Activated CD8-positive, alpha-beta memory T cell treated with anti-CD3 and anti-CD28 coated beads for 36 hours (primary cell): ENCODE data around the gene WRAP53. TPM values are rescaled to one million over a fixed set of nuclear protein-coding genes. Genes with fewer than 3 reads are reported as not detected.
"Not testable (repeated sequence)": the region's sequence is repeated elsewhere in the genome, so short reads cannot be mapped to it uniquely, and the experiment has no call there.

Source experiments
- CTCF ChIA-PET: fragments of 350-600 bp; sonication (Branson Sonifier 250); formaldehyde crosslinking; loops from one replicate; lab custom pipeline; 2021; ENCODE audit warnings: antibody characterized with exemption; lab: Charles Lee
- POLR2A ChIA-PET: fragments of 350-600 bp; sonication (Branson Sonifier 250); formaldehyde crosslinking; loops from one replicate; lab custom pipeline; 2021; ENCODE audit warnings: antibody characterized with exemption; lab: Charles Lee
- total RNA-seq, 2 experiments: library from RNA; stranded (reverse); gene quantifications; one replicate each; pipeline ENCODE4 v1.2.3, GENCODE V29; 2021

Gene WRAP53
- total RNA-seq: 10 to 100 TPM; 32.9 to 33.1 TPM

DNA sequence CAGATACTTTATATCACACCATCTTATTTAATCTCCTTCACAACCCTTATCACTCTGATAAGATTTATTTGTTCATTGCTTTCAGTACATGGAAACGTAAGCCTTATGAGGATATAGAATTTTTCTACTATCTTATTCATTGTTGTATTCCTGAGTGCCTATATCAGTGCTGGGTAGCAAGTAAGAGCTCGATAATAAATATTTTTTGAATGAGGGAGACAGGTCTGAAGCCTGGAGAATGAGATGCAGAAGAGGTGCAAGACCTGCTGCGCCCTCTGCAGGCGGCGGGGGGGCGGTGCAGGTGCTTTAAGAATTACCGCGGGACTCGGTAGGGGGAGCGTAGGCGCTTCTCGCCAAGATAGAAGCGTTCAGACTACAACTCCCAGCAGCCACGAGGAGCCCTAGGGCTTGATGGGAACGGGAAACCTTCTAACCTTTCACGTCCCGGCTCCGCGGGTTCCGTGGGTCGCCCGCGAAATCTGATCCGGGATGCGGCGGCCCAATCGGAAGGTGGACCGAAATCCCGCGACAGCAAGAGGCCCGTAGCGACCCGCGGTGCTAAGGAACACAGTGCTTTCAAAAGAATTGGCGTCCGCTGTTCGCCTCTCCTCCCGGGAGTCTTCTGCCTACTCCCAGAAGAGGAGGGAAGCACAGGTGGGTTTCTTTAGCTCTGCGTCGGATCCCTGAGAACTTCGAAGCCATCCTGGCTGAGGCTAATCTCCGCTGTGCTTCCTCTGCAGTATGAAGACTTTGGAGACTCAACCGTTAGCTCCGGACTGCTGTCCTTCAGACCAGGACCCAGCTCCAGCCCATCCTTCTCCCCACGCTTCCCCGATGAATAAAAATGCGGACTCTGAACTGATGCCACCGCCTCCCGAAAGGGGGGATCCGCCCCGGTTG lies at the start of gene WRAP53:
Gene WRAP53 (plus strand): TSS at position 570 of the 900 bp plus-strand sequence. CDS start 172 bp downstream, at position 742.
- ChIA-PET CTCF (interaction anchor here (0.6 to 3.5 kb wide), 25 partner anchors 12 to 431 kb away, joined by 3 to 21 read pairs (median 4); partner anchors contain the start of genes CD68, CNTROB, FXR2 and MPDU1), POLR2A (interaction anchor here (0.7 to 4.3 kb wide), 15 partner anchors 15 to 485 kb away, joined by 3 to 41 read pairs (median 8); partner anchors contain the start of genes CD68, FXR2, MPDU1 and POLR2A)

DNA sequence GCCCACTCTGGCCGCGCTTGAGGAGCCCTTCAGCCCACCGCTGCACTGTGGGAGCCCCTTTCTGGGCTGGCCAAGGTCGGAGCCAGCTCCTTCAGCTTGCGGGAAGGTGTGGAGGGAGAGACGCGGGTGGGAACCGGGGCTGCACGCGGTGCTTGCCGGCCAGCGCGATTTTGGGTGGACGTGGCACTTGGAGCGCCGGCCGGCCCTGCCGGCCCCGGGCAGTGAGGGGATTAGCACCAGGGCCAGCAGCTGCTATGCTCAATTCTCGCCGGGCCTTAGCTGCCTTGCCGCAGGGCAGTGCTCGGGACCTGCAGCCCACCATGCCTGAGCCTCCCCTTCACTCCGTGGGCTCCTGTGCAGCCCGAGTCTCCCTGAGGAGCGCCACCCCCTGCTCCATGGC lies 47.5 kb upstream of the WRAP53 start:
- ChIA-PET CTCF (no interaction called here), POLR2A (no interaction called here)

DNA sequence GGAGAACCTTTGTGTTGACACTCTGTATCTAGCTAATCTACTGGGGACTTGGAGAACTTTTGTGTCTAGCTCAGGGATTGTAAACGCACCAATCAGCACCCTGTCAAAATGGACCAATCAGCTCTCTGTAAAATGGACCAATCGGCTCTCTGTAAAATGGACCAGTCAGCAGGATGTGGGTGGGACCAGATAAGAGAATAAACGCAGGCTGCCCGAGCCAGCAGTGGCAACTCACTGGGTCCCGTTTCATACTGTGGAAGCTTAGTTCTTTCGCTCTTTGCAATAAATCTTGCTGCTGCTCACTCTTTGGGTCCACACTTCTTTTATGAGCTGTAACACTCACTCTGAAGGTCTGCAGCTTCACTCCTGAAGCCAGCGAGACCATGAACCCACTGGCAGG lies 46.6 kb upstream of the WRAP53 start:
- POLR2A ChIA-PET: interaction anchor here (0.6 kb wide), 1 partner anchor 156 kb away, joined by 4 read pairs; no protein-coding TSS in a partner anchor
- CTCF ChIA-PET: not testable (repeated sequence)

GRCh38 chr17:7644775-7645174 lies 43.5 kb upstream of the WRAP53 start:
- POLR2A ChIA-PET: no interaction called here

GRCh38 chr17:7646457-7646856 lies 41.8 kb upstream of the WRAP53 start:
- CTCF ChIA-PET: interaction anchor here (1.2 kb wide), 1 partner anchor 41 kb away, joined by 3 read pairs; the partner anchor contains the start of genes TP53 and WRAP53

More at GRCh38 chr17:7644775-7645174, 43.5 kb upstream of the WRAP53 start:
- CTCF ChIA-PET: no interaction called here

DNA sequence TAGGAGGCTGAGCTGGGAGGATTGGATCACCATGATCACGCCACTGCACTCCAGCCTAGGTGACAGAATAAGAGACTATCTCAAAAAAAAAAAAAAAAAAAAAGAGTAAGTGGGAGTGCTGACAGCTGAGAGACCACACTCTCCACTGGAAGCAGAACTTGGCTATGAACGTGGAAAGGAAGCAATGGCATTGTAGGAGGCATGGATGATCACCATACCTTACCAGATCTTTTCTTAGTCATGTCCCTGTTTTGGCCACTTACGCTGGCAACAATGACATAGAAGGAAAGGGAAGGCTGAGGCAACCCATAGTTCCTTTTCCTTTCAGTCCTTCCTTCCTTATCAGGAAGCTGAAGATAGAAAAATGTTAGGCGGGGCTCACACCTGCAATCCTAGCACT lies 41.3 kb upstream of the WRAP53 start:
- CTCF ChIA-PET: interaction anchor here (1.2 kb wide), 1 partner anchor 41 kb away, joined by 3 read pairs; the partner anchor contains the start of genes TP53 and WRAP53
- POLR2A ChIA-PET: no interaction called here

More at GRCh38 chr17:7646457-7646856, 41.8 kb upstream of the WRAP53 start:
- POLR2A ChIA-PET: no interaction called here

DNA sequence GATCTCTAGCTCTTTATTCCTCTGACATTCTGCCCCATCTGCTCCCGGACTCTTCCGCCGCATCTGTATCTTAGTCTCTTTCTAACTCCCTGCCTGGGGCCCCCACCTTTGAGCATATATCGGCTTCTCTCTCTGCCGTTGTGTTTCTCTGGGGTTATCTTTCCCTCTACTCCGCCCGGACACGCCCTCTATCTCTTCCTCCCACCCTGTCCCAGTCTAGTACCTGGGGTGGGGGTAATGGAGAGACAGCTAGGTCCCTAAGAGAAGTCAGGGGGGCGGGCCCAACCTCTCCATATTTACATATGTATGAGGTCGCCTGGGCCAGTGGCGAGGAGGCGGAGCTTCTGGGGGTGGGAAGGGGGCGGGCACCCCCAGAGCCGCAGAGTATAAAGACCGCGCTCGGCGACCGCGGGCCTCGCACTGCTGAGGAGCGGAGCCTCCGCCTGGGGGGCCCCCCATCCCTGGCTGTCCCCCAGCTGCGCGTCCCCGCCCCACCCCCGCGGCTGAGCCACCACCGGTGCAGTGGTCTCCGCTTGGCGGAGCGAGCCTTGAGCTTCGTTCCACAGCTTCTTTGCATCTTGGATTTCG lies 37.7 kb upstream of the WRAP53 start, which contains the start of gene ATP1B2:
Gene ATP1B2 (plus strand): TSS at position 418 of the 588 bp plus-strand sequence. CDS start 593 bp downstream, outside the sequence.
- POLR2A ChIA-PET: interaction anchor here (0.6 to 1.5 kb wide), 3 partner anchors 8 to 39 kb away, joined by 3 to 8 read pairs (median 3); no protein-coding TSS in a partner anchor
- CTCF ChIA-PET: interaction anchor here (0.9 to 1.3 kb wide), 2 partner anchors 23 to 61 kb away, joined by 3 to 6 read pairs; no protein-coding TSS in a partner anchor

DNA sequence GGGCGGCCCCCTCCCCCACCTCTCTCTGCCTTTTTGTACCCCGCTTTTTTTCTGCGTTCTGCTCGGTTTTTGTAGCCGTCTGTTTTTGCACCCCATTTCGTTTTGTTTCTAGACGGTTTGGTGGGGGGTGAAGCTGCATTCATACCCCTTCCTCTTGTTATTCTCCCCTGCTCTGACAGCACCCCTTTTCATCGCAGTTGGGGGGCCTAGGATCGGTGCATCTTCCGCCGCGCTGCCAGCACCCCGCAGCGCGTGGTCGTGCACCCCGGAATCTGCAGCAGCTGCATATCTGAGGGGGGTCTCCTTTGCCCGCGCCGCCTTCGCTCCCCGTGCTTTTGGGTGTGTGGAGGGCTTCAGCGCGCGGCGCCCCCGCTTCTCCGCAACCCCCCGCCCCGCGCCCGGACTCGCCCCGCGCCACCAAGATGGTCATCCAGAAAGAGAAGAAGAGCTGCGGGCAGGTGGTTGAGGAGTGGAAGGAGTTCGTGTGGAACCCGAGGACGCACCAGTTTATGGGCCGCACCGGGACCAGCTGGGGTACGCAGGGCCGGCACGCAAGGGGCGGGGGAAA lies 37.1 kb upstream of the WRAP53 start:
- ChIA-PET POLR2A (interaction anchor here (0.6 to 1.5 kb wide), 2 partner anchors 35 to 36 kb away, joined by 3 to 8 read pairs; partner anchors contain the start of gene FXR2), CTCF (interaction anchor here (0.9 to 1.3 kb wide), 2 partner anchors 22 to 62 kb away, joined by 3 to 6 read pairs; no protein-coding TSS in a partner anchor)

DNA sequence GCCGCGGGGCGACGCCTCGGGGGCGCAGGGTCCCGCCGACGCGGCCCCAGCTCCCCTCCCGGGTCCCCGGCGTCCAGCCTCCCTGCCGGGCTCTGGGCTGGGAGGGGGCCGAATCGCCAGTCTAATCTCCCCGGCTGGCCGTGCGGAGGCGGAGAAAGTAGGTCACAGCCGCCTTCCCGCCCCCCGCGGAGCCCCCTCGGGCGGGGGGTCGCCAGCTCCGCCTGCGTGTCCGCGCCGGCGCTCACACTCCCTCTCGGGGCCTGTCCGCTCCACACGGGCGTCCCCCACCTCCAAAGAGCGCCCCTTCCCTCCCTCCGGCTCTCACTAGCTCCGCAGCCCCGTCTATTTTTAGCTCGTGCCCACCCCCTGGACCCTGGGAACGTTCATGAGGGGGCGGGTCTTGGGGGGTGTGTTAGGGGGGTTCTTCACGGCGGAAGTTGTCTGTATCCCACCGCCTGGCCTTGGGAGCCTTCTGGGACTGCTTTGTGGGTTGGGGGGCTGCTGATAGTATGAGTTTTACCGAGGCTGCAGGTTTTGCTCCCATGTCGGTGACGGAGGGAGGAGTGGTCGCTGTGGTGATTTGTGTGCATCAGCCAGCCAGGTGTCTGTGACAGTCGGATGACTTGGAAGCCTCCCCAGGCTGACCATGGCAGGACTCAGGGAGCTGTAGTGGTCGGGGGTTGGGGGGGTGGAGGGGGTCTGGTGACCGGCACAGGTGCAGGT lies 36.5 kb upstream of the WRAP53 start:
- CTCF ChIA-PET: interaction anchor here (1.3 kb wide), 1 partner anchor 21 kb away, joined by 6 read pairs; no protein-coding TSS in a partner anchor
- POLR2A ChIA-PET: interaction anchor here (0.5 to 1.5 kb wide), 3 partner anchors 34 to 205 kb away, joined by 3 to 8 read pairs (median 3); partner anchors contain the start of genes FXR2 and NAA38

DNA sequence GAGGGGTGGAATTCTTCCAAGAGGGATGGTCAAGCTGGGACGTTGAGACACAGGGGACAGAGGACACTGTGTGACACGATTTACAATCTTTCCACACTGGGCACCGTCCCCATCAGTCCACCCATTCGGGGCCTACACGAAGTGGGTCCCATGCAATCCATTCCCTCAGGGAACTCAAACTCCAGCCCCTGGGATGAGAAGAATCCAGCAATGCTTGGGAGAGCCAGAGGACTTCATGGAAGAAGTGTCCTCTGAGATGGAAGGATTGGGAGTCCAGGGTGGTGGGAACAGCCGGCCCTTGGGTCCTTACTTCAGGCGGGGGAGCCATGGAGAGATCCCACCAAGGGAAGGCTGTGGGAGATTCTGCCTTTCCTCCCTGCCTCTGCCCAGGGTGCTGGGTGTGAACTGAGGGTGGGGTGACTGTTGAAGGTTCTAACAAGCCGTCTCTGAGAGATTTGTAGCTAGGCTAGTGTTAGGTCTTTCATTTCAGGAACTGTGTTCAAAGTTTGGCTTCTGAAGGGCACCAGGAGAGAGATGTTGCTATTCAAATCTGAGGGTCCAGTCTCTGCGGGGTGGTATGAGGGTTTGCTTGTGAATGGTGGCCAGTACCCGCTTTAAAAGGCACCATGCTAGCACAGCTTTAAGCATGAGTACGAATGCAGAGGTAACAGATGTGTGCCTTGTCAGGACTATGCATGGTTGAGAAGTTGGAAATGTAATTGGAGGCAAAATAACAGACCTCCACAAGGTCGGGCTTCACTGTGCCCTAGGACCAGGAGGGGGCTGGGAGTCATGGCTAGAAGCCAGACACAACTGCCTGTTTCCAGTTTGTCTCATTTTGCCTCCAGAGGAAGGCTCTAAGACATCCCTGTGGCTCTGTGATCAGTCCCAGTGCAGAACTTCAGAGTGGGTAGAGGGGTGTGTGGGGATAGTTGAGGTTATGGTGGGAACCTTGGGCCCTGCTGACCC lies 35.6 kb upstream of the WRAP53 start:
- CTCF ChIA-PET: interaction anchor here (1.4 kb wide), 1 partner anchor 20 kb away, joined by 3 read pairs; no protein-coding TSS in a partner anchor
- POLR2A ChIA-PET: interaction anchor here (0.5 kb wide), 1 partner anchor 205 kb away, joined by 3 read pairs; the partner anchor contains the start of gene NAA38

- POLR2A ChIA-PET: no interaction called here
- CTCF ChIA-PET: no interaction called here
These were observed 33.3 kb upstream of the WRAP53 start for GRCh38 chr17:7654832-7655540.

DNA sequence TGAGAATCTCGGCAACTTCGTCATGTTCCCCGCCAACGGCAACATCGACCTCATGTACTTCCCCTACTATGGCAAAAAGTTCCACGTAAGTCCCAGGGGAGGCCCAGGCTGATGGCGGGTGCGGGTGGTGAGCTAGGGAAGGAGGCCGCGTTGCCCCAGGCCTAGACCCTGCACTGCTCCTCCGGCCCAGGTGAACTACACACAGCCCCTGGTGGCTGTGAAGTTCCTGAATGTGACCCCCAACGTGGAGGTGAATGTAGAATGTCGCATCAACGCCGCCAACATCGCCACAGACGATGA lies 32.8 kb upstream of the WRAP53 start:
- CTCF ChIA-PET: no interaction called here
- POLR2A ChIA-PET: interaction anchor here (1.1 kb wide), 1 partner anchor 31 kb away, joined by 3 read pairs; no protein-coding TSS in a partner anchor

DNA sequence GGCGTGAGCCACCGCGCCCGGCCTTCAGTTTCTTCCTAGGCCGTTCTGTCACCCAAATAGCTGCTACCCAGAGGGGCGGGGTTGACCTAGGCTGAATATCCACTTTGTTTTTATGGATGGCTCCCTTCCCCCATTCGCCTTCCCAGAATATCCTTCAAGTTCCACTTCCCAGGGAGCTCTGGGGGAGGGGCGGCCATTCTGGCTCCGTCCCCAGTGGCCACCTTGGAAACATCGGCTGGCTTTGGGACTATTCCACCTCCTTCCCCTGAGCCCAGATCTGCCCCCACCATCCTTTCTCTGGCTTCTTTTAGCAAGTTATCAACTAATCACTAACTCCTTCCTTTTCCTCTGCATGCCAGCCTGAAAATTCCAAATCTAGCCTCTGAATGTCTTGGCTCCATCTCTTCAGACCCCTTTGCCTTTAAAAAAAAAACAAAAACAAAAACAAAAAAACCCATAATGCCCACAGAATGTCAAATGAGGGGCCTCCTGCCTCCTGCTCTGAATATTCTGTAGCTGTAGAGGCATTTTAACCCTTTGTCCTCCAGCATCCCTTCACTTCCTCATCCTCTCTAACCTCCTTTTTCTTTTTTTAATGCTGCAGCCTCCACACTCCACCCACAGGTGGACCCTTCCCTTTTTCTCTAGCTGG lies 31.2 kb upstream of the WRAP53 start:
- CTCF ChIA-PET: interaction anchor here (1.0 to 1.1 kb wide), 2 partner anchors 16 to 42 kb away, joined by 3 to 4 read pairs; no protein-coding TSS in a partner anchor
- POLR2A ChIA-PET: interaction anchor here (0.6 to 0.8 kb wide), 2 partner anchors 14 to 427 kb away, joined by 3 read pairs; no protein-coding TSS in a partner anchor

DNA sequence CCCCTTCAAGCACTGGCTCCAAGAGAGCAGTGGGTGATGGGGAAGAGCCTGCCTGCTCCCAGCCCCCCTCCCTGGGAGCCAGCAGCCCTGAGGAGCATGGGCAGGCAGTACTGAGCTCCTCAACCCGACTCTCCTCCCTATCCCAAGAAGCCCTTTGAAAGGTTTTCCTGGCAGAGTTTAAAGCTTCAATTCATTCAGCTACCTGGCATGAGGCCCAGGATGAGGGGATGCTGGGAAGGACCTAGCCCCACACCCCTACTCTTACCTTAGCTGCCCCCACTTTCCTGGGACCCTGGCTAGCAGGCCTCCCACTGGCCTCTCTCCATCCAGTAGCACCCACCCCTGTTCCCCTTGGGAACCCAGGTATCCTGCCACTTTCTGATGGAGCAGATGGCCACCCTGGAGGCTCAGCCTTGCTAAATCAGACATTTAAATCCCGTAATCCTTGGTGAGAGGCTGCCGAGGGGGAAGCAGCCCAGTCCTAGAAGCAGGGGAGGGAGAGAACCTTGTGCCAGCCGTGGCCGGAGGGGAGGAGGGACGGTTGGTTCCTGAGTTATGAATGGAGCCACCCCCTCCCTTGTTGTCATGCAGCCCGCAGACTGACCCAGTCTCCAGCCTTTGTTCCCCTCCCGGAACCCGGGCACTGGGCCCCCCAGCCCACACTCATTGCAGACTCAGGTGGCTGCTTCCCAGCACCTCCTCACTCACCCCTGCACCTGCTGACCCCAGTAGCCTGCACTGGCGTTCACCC lies 20.4 kb upstream of the WRAP53 start:
- CTCF ChIA-PET: interaction anchor here (1.4 kb wide), 1 partner anchor 78 kb away, joined by 3 read pairs; the partner anchor contains the start of gene SOX15

DNA sequence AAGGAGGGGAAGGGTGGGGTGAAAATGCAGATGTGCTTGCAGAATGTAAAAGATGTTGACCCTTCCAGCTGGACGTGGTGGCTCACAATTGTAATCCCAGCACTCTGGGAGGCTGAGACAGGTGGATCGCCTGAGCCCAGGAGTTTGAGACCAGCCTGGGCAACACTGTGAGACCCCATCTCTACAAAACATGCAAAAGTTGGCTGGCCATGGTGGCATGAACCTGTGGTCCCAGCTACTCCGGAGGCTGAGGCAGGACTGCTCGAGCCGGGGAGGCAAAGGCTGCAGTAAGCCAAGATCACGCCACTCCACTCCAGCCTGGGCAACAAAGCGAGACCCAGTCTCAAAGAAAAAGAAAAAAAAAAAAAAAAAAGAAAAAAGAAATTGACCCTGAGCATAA lies 19.8 kb upstream of the WRAP53 start:
- POLR2A ChIA-PET: interaction anchor here (0.7 kb wide), 1 partner anchor 1127 kb away, joined by 6 read pairs; no protein-coding TSS in a partner anchor
- CTCF ChIA-PET: no interaction called here

More for the DNA sequence above, 20.4 kb upstream of the WRAP53 start:
- POLR2A ChIA-PET: interaction anchor here (0.6 to 0.7 kb wide), 2 partner anchors 420 to 1126 kb away, joined by 3 to 6 read pairs; partner anchors contain the start of gene ALOX12B
